Measurements from ENCODE around the gene ITPK1.
A peak's percentile ranks its signal among the peaks of the same experiment; 100 is the strongest.

- TF ChIP-seq POLR2A (IDR thresholded peaks at IDR 0.05): no peak
- TF ChIP-seq, protein P1, sequence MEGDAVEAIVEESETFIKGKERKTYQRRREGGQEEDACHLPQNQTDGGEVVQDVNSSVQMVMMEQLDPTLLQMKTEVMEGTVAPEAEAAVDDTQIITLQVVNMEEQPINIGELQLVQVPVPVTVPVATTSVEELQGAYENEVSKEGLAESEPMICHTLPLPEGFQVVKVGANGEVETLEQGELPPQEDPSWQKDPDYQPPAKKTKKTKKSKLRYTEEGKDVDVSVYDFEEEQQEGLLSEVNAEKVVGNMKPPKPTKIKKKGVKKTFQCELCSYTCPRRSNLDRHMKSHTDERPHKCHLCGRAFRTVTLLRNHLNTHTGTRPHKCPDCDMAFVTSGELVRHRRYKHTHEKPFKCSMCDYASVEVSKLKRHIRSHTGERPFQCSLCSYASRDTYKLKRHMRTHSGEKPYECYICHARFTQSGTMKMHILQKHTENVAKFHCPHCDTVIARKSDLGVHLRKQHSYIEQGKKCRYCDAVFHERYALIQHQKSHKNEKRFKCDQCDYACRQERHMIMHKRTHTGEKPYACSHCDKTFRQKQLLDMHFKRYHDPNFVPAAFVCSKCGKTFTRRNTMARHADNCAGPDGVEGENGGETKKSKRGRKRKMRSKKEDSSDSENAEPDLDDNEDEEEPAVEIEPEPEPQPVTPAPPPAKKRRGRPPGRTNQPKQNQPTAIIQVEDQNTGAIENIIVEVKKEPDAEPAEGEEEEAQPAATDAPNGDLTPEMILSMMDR (IDR thresholded peaks at IDR 0.05): peak in 1 of 3 donors; percentile 69
These were observed 142.4 kb downstream of the ITPK1 start for GRCh38 chr14:92973261-92973797.
